GM12801 (cell line): Measurements from ENCODE around the gene EVI5L.

Experiments used
- TF ChIP-seq, protein P1 (sequence below): IDR thresholded peaks from one replicate; pipeline ENCODE4 v1.5.1; 2011; ENCODE audit warnings: control low read depth; ENCODE audit not compliant: insufficient read length; ENCODE audit errors: extremely low read depth

EVI5L gene

GRCh38 chr19:7829561-7830271, at the start of gene EVI5L:
Gene EVI5L, plus strand, starts transcription at chr19:7830218. Its CDS starts 16,325 bp downstream, at chr19:7846543.
- TF ChIP-seq, protein P1, sequence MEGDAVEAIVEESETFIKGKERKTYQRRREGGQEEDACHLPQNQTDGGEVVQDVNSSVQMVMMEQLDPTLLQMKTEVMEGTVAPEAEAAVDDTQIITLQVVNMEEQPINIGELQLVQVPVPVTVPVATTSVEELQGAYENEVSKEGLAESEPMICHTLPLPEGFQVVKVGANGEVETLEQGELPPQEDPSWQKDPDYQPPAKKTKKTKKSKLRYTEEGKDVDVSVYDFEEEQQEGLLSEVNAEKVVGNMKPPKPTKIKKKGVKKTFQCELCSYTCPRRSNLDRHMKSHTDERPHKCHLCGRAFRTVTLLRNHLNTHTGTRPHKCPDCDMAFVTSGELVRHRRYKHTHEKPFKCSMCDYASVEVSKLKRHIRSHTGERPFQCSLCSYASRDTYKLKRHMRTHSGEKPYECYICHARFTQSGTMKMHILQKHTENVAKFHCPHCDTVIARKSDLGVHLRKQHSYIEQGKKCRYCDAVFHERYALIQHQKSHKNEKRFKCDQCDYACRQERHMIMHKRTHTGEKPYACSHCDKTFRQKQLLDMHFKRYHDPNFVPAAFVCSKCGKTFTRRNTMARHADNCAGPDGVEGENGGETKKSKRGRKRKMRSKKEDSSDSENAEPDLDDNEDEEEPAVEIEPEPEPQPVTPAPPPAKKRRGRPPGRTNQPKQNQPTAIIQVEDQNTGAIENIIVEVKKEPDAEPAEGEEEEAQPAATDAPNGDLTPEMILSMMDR: no peak

- TF ChIP-seq, protein P1: no peak
These were observed 48.9 kb upstream of the EVI5L start for GRCh38 chr19:7781157-7781556.

DNA sequence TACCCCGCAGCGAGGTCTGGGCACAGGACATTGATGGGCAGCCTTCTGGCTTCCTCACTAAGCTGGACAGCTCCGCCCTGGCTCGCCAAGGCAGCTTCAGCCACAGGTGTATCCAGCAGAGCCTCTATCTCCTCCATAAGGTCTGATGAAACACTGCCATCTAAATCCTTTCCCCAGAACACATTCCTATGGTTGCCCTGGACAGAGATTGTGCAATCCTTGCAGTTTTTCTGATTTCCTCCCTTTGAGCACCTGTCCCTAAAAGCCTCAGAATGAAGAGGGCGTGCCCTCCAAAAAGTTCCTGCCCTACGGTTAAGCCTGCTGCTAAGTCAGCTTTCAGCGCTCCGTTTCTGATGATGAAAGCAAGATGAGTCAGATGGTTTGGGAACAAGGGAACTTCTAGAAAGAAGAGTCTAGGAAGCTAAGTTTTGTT, 46.0 kb upstream of the EVI5L start:
- TF ChIP-seq, protein P1: no peak

GRCh38 chr19:7784856-7785255, 45.2 kb upstream of the EVI5L start:
- TF ChIP-seq, protein P1: no peak

- TF ChIP-seq, protein P1: no peak
These were observed 42.9 kb upstream of the EVI5L start for GRCh38 chr19:7787141-7787540.

- TF ChIP-seq, protein P1: no peak
These were observed 42.3 kb upstream of the EVI5L start for GRCh38 chr19:7787602-7788177.

GRCh38 chr19:7788178-7788932, 41.7 kb upstream of the EVI5L start:
- TF ChIP-seq, protein P1: no peak
